ENCODE data around the gene SRRM3. TPM values are rescaled to one million over a fixed set of nuclear protein-coding genes. Genes with fewer than 3 reads are reported as not detected.
"Not testable (repeated sequence)": the region's sequence is repeated elsewhere in the genome, so short reads cannot be mapped to it uniquely, and the experiment has no call there.

Gene SRRM3
- total RNA-seq, 1 experiment from 2014 or later: 3.8 TPM

DNA sequence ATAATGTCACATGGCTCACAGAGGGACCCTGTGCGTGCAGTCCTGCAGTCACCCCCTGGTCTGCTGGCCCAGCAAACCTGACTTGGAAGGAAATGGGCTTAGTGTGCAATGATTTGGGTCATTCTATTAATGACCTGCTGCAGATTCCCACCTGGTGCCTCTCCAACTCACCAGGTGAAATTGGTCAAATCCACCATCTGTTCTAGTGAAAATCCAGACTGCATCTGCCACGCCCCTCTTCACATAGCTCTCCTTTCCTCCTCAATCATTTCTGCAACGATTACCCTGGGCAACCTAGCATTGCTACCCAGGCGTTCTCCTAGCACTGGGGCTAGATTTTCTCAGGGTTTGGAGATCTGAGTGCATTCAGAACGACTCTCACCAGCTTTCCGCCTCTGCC, 29.4 kb downstream of the SRRM3 start:
- DNase-seq (ENCODE audit: low spot score): no peak

DNA sequence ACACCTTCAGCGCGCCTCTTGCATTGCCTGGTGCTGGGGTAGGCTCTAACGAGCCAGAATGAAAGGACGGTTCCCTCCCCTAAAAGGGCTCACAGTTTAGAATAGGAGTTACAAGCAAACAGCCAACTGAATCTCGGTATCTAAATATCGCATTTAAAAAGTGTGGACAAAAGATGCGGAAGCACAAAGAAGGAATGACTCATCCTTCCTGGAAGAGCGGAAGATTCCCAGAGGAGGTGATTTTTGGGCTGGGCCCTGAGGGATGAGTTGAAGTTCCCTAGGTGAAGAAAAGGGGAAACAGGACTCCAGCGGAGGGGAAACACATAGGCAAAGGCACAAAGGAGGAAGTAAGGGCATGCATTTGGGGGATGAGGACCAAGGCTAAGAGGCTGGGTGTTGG, 29.9 kb downstream of the SRRM3 start:
- no peak for DNase-seq (ENCODE audit: low spot score)

DNA sequence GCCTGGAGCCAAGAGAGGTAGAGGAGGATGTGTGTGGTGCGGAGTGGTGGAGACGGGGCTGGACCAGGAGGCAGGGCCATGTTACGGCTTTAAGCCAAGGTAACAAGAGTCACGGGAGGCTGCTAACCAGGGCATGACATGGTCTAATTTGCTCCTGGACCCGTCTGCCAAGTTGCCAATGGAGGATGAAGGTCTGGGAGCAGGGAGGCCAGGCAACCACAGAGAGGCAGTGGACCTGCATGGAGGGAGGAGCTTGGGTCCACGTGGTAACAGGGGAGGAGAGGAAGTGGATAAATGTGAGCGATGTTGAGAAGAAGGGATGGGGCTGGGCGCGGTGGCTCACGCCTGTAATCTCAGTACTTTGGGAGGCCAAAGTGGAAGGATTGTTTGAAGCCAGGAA, 31.0 kb downstream of the SRRM3 start:
- no peak for DNase-seq (ENCODE audit: low spot score)

DNA sequence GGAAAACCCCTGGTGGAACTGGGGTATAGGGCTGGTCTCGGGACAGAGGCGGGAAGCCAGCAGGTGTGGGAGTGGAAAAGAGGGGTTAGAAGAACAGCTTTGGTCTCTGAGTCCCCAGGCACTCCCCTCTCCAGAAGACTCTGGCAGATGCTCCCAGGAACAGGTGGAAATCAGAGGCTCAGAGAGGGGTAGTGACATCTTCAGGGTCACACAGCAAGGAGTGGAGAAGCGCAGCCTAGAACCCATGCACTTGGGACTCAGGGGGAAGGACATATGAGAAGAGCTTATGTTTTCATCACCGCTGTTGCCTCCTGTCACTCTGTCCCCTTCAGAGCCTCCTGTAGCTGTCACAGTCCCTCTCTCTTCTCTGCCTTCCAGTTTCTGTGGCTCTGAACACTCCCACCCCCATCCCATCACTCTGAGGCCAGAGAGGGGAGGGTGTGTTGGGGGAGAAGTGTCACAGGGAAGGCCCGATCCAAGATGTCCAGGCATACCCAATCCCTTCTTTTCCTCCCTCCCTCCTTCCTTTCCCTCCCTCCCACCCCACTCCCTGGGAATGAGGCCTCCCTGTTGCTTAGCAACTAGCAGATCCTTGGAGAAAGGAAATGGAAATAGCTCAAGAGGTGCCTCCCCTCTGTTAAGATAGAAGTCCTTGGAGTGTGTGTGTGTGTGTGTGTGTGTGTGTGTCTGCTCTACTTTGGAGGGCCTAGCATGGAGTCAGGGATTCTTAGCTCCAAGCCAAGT, 32.0 kb downstream of the SRRM3 start:
- DNase-seq (ENCODE audit: low spot score): peak; percentile 57

DNA sequence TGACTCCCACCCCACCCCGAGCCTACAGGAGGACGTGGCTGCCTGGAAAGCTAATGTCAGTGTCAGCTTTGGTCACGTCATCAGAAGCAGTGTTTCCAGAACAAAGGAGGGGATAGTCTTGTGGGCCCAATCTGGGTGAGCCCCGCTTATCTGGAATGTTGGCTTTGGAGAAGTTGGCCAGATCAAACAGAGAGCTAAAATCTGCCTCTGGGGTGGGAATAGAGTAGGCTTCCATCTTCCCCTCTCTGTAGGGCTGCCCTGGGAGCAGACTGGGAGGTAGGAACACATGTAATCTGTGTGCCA, 32.5 kb downstream of the SRRM3 start:
- DNase-seq (ENCODE audit: low spot score): no peak

DNA sequence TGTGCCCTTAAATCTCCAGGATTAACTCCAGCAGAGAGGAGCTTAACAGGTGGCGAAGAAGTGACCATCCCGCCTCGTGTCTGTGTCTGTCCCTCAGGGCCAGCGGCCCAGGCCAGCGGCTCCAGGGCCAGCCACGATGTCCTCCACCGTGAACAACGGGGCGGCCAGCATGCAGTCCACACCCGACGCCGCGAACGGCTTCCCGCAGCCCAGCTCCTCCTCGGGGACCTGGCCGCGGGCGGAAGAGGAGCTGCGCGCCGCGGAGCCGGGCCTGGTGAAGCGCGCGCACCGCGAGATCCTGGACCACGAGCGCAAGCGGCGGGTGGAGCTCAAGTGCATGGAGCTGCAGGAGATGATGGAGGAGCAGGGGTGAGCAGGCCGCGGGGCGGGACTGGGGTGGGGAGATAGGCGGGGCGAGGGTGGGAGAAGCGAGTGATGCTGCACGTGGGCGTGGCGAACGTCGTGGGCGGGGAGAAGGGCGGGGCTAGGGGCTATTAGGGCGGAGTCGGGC, 33.3 kb downstream of the SRRM3 start:
- no peak for DNase-seq (ENCODE audit: low spot score)

DNA sequence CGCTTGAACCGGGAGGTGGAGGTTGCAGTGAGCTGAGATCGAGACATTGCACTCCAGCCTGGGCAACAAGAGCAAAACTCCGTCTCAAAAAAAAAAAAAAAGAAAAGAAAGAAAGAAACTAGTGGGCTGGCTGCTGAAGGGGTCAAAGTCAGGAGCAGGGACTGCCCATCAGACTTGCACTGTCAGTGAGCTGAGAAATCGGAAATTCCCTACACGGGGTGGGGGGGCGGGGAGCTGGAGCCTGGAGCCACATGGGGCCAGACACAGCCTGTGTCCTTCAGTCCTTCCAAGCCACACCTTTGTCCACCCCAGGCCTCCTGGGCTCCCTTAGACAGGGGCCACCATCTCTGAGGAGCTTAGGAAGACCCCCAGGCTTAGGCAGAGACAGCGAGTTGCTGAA, 34.5 kb downstream of the SRRM3 start:
- no peak for DNase-seq (ENCODE audit: low spot score)

DNA sequence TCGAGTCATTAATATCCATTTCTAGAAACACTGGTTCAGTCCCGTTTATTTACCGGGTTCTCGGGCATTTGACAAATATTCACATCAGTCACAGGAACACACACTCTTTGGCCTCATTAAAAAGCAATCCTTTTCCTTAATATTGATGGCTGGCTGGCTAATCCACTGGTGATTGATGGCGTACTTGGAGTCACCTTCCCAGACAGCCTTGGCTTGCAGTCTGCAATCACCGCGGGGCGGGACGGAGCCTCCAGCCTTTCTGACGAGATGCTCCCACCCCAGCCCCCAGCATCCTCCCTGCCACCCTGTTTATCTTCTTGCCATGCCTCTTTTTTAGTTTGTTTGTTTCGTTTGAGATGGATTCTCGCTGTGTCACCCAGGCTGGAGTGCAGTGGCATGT, 36.6 kb downstream of the SRRM3 start:
- DNase-seq (ENCODE audit: low spot score): no peak

DNA sequence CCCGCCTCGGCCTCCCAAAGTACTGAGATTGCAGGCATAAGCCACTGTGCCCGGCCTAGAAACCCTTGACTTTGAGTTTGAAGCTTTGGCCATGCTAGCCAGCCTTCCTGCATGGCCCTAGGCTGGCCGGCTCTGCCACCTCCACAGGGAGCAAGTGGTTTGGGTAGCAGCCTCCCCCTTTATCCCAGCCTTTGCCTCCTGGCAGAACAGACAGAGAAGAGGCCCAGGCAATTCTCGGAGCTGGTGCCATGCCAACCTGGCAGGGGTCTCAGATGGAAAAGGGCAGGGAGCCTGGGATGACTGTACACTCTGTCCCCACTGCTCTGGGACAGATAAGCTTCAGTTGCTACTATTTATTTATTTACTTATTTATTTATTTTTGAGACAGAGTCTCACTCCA, 39.4 kb downstream of the SRRM3 start:
- DNase-seq (ENCODE audit: low spot score): no peak

DNA sequence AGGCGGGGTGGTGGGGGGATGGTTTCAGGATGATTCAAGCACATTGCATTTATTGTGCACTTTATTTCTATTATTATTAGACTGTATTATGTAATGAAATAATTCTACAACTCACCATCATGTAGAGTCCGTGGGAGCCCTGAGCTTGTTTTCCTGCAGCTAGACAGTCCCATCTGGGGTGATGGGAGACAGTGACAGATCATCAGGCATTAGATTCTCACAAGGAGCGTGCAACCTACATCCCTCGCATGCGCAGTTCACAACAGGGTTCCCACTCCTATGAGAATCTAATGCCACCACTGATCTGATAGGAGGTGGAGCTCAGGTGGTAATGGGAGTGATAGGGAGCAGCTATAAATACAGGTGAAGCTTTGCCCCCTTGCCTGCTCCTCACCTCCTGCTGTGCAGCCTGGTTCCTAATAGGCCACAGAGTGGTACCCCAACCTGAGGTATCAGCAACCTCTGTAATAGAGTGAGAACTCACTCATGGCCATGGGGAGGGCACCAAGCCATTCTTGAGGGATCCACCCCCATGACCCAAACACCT, 40.9 kb downstream of the SRRM3 start:
- DNase-seq (ENCODE audit: low spot score): not testable (repeated sequence)

DNA sequence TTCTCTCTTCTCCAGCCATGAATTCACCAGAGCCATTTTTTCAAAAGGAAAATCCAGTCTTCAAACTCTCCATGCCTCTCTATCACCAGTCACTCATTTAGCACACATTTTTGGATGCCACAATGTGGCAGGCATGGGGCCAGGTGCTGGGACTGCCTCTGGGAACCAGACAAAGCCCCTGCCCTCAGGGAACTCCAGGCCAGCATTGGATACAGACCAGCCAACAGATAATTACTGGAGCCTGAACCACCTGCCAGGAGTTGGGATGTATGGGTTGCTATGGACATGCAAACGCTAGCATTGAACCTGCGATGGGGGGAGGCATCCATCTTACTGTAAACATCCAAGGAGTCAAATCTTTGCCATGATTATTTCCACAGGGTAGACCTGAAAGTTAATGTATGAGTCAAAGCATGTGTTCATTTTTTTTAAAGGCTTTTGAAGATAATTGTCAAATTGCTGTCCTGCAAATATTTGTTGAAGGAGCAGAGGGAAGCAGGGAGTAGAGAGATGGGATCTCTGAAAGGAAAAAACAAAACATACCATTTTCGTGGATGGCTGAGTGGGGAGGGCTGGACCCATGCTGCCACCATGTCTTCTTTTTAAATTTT, 43.2 kb downstream of the SRRM3 start:
- no peak for DNase-seq (ENCODE audit: low spot score)

DNA sequence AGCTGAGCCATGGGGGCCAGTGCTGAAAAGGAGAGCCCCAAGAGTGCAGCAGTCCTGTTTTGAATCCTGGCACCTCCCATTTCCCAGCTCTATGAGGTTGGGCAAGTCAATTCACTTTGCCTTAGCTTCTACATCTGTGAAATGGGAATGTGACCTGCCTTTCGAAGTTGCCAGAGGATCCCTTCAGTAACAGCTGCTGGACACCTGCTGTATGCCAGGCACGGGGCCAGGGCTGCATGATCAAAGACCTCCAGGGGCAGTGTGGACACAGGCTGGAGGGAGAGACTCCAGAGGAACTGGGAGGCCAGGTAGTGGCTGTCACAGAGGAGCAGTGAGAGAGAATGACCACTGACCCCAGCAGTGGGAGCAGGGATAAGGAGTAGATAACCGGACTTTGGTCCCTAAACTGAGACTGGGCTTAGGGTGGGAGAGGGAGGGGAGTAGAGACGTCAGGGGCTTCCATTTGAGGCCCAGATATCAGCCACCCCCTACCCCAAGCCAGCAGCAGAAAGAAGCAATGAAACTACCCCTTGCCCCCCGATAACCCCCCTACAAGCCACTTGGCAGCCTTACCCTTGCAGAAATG, 45.2 kb downstream of the SRRM3 start:
- no peak for DNase-seq (ENCODE audit: low spot score)

DNA sequence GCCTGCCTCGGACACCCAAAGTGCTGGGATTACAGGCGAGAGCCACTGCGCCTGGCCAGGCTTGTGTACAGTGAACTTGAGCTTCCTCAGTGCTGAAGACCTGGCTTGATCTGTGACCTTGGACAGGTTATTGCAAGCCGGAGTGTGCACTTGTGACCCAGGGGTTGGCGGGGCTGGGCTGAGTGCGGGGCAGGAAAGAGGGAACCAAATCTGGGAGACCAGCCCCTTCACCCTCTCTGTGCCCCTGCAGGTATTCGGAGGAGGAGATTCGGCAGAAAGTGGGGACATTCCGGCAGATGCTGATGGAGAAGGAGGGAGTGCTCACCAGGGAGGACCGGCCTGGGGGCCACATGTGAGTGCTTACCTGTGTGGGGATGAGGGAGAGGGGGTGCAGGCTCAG, 46.2 kb downstream of the SRRM3 start:
- no peak for DNase-seq (ENCODE audit: low spot score)

DNA sequence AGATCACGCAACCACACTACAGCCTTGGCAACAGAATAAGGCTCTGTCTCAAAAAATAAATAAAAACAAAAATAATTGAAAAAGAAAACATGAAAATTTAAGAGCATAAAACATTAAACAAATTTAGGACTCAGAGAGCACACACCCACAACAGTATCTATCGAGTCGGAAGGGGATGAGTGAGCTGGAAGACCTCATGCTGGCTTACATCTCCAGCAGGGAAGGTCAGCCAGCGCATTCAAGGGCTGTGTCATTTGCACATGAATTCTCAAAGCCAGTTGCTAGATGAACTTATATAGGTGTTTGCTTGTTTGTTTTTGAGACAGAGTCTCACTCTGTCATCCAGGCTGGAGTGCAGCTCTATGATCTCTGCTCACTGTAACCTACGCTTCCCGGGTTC, 50.3 kb downstream of the SRRM3 start:
- no peak for DNase-seq (ENCODE audit: low spot score)

DNA sequence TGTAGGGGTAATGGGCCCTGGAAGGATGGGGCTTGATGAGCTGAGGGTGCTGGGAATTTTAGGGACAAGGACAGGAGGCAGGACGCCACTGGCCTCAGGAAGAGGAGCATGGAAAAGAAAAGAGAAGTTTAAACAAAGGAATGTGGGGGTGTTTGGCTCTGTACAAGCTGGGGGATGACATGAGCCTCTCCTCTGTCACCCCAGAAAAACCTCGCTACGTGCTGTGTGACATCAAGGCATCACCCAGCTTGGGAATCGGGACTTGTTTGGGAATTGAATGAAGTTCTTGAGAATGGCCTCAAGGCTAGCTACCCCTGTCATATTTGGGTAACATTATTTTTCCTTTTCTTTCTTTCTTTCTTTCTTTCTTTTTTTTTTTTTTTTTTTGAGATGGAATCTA, 53.1 kb downstream of the SRRM3 start:
- DNase-seq (ENCODE audit: low spot score): no peak

DNA sequence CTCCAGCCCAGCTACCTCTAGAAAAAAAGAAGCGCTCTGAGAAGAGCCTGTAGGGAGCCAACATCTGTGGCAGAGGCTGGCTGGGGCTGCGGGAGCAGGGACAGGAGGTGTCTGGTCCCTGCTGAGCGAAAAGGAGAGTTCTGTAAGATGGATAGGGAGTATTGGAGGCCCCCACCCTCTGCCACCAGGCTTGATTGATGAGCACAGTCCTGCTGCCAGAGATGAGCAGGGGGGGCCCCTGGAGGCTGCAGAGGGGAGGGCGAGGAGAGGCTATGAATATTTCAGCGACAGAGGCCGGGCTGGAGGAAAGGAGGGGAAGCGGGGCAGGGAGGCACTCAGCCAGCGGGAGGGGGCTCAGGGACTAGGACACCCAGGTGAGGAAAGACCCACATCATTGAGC, 56.3 kb downstream of the SRRM3 start:
- no peak for DNase-seq (ENCODE audit: low spot score)

DNA sequence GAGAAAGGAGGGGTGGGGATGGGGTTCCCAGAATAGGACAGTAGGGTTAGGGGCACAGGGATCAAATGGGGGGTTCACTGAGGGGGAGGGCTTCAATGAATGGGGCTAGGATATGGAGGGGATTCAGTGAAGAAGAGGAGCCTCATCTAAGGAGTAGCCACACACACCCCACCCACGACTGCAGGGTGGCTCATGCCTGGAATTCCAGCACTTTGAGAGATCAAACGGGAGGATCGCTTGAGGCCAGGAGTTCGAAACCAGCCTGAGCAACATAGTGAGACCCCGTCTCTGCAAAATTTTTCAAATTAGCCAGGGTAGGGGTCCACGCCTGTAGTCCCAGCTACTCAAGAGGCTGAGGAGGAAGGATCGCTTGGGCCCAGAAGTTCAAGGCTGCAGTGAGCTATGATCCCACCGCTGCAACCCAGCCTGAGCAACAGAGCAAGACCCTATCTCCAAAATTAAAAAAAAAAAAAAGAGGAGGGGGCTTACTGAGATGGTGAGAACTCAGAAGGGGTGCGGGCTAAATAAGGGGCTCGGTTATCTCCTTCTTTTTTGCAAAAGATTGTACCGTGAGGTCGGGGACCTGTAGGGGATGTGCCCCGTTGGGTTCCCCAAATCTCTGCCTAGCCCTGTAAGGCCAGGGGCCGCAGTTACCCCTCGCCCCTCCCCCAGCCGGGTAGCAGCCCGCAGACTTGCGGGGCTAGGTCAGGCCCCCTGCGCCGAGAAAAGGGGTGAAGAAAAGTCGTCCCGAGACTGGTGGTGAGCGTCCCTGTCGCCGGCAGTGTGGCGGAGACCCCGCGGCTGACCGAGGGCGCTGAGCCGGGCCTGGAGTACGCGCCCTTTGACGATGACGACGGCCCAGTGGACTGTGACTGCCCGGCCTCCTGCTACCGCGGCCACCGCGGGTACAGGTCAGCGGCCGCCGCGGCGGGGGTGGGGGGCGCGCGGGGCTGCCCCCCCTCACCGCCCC, 57.7 kb downstream of the SRRM3 start:
- DNase-seq (ENCODE audit: low spot score): no peak

DNA sequence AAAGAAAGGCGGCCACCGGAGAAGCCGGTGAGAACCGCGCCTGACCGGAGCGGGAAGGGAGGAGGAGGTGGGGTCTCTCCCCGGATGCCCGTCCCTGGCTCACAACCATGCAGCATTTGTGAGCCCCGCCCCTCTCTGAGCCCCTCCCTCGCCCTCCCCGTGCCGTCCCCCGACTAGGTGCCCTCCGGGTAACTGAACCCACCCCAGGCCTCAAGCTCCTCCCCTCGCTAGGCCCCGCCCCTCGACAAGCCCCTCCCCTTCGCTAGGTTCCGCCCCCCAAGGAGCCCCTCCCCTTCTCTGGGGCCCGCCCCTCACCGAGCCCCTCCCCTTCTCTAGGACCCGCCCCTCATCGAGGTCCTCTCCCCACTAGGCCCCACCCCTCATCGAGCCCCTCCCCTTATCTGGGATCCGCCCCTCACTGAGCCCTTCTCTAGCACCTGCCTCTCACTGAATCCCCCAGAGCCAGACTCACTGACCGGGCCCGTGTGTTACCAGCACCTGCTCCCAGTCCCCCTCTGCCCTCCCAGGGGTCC, 58.5 kb downstream of the SRRM3 start:
- DNase-seq (ENCODE audit: low spot score): peak; percentile 57

DNA sequence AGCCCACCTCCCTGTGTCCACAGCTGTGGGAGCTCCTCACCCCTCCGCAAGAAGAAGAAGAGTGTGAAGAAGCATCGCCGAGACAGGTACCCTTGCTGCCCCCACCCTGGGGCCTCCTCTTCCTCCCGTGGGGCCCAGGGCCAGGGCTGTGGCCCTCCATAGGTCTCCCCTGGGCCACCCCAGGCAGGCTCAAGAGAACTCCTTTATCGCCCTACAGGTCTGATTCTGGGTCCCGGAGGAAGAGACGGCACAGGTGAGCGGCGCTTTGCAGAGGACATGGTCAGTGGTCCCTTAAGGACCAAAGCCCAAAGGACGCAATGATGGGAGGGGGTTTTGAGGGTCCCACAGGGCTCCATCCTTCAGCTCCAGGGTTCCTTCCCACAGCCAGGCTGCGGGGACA, 59.6 kb downstream of the SRRM3 start:
- no peak for DNase-seq (ENCODE audit: low spot score)

DNA sequence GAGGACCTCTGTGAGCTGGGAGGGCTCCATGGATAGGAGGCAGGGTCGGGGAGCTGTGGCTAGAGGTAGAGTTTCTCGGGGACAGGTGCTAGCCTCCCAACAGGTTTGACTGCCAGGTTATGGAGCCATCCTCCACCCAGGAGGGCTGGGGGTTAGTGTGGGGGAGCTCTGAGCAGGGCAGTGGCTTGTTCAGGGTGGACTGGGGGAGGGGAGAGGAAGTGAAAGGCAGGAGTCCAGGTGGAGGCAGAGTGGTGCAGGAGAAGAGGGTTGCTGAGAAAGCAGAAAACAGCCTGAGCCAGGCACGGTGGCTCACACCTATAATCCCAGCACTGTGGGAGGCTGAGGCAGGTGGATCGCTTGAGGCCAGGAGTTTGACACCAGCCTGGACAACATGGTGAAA, 60.2 kb downstream of the SRRM3 start:
- no peak for DNase-seq (ENCODE audit: low spot score)

DNA sequence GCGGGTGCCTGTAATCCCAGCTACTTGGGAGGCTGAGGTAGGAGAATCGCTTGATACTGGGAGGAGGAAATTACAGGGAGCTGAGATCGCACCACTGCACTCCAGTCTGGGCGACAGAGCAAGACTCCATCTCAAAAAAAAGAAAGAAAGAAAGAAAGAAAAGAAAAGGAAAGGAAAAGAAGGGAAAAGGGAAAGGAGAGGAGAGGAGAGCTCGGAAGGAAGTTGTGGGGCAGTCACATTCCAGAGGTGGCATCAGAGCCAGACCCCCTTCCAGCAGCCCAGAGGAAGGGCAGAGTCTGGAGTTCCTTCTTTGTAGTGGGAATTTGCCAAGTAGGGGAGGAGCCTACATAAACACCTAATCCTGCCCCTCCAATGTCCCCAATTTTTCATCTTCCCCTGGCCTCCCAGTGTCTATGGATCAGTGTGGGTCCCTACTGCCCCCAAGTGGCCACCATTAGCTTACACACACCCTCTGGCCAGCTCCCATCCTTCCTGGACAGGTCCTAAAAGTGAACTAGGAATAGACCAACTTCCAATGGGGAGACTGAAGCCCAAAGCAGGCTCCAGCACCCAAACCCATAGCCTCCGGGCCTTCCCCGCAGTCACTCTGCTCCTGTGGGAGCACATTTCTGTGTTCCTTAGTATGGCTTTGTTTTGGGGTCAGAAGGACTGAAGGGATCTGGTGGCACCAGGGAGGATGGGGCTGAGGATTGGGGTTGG, 61.1 kb downstream of the SRRM3 start:
- DNase-seq (ENCODE audit: low spot score): peak; percentile 85
